Thyroid gland (tissue), 4 donors: ENCODE data around the gene TENM3.

Source experiments
- CTCF ChIP-seq, 6 experiments: fragments of 200-600 bp in 3 of 6; fragments of 450-650 bp in 3 of 6; sonication (generic) in 3 of 6; IDR thresholded peaks; one replicate each; pipeline ENCODE4 v1.5.1; 2016 to 2019; ENCODE audit warnings: antibody characterized with exemption in 6 of 6, mild to moderate bottlenecking in 2 of 6, inconsistent platforms in 1 of 6, moderate library complexity in 1 of 6
- POLR2A ChIP-seq, 2 donors: fragments of 450-650 bp; IDR thresholded peaks; one replicate each; pipeline ENCODE4 v1.6.1; 2017; ENCODE audit warnings: antibody characterized with exemption in 2 of 2, mild to moderate bottlenecking in 2 of 2, moderate library complexity in 1 of 2

GRCh38 chr4:182320092-182320491, 76.9 kb downstream of the TENM3 start:
- no peak for TF ChIP-seq CTCF (IDR thresholded peaks at IDR 0.05)
- TF ChIP-seq POLR2A (IDR thresholded peaks at IDR 0.05): no peak
